Uterus (tissue), 2 donors: ENCODE data around the gene SEC14L1.

Experiments used
- CTCF ChIP-seq, 4 experiments: fragments of 200-600 bp in 2 of 4; fragments of 450-650 bp in 2 of 4; sonication (generic) in 2 of 4; IDR thresholded peaks; one replicate each; pipeline ENCODE4 v1.5.1; 2016 to 2019; ENCODE audit warnings: antibody characterized with exemption in 4 of 4, mild to moderate bottlenecking in 2 of 4, moderate library complexity in 1 of 4
- POLR2A ChIP-seq, 2 donors: fragments of 450-650 bp; IDR thresholded peaks; one replicate each; pipeline ENCODE4 v1.6.1; 2016; ENCODE audit warnings: antibody characterized with exemption in 2 of 2, mild to moderate bottlenecking in 1 of 2, moderate library complexity in 1 of 2

- TF ChIP-seq CTCF (IDR thresholded peaks at IDR 0.05) = no peak
- TF ChIP-seq POLR2A (IDR thresholded peaks at IDR 0.05) = no peak
These were observed 74.5 kb downstream of the SEC14L1 start for GRCh38 chr17:77215281-77215680.
